Mucosa of descending colon (tissue), 3 donors: ENCODE data around the gene CBLB. TPM values are rescaled to one million over a fixed set of nuclear protein-coding genes. Genes with fewer than 3 reads are reported as not detected.

ENCODE experiments used
- ATAC-seq: fragments of 200-7000 bp; cut with Tn5 transposase; one replicate; pipeline ENCODE4 v1.9.1; 2020; ENCODE audit warnings: mild to moderate bottlenecking, moderate library complexity
- DNase-seq, 3 donors: peaks; one replicate each; pipeline ENCODE4 v3.0.0-alpha.2; 2020
- H3K36me3 ChIP-seq: fragments of 200-600 bp; one replicate; pipeline ENCODE4 v1.8.0; 2021; ENCODE audit warnings: low read depth, mild to moderate bottlenecking
- H3K4me1 ChIP-seq: fragments of 200-600 bp; one replicate; pipeline ENCODE4 v1.8.0; 2021; ENCODE audit warnings: low read depth, mild to moderate bottlenecking
- H3K4me3 ChIP-seq: fragments of 200-600 bp; one replicate; pipeline ENCODE4 v1.8.0; 2021; ENCODE audit warnings: mild to moderate bottlenecking
- H3K9me3 ChIP-seq: fragments of 200-600 bp; one replicate; pipeline ENCODE4 v1.8.0; 2021; ENCODE audit warnings: mild to moderate bottlenecking
- intact Hi-C, 2 donors: fragments of 100-400 bp; cut with DNase I in 1 of 2; cut with micrococcal nuclease in 1 of 2; formaldehyde crosslinking; loops; one replicate each; pipeline versions ENCODE4 v1.11.0 to v1.11.1; 2022; cut with DNase I, micrococcal nuclease
- total RNA-seq, 3 donors: library from RNA; stranded (reverse); fragmentation: NEBNext Ultra II Directional in 2 of 3; extraction: Animal tissue kit (Norgen Biotek cat#: 25700) in 2 of 3; gene quantifications; one replicate each; pipeline versions ENCODE4 v1.2.1 to v1.2.4, GENCODE V29; 2021 to 2023
- TF ChIP-seq, protein P1 (sequence below): fragments of 200-600 bp; IDR thresholded peaks from one replicate; pipeline ENCODE4 v1.8.0; 2022; ENCODE audit warnings: antibody characterized with exemption, mild to moderate bottlenecking
- donor health status: DM: no; HTN: no; CAD: no; lungs with moderate emphysema.
- donor health status: DM: no; HTN: no; CAD: no.
- donor health status: DM: no; HTN: yes; CAD: no.

Gene CBLB
- total RNA-seq, 3 donors from 2014 or later, result 41.7 to 52.2 (median 51.0) TPM

DNA sequence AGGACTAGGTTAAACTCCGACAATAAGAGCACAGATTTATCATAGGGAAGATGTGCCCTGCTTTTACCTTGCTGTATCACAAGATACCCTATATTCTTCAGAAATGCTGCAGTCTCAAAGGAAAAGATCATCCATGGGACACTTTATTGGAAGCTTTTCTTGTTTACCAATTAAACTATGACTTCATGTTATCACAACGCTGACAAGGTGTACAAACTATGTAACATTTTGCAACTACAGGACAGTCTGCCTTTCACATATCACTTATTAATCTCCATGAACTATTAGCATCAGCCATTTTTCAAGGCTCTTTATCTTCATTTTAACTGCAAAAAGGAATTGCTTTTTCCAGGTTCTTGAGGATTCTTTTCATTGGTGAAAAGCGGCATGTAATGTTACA, 34.0 kb downstream of the CBLB start:
- ATAC-seq (no peak), DNase-seq (no peak)
- TF ChIP-seq, protein P1, sequence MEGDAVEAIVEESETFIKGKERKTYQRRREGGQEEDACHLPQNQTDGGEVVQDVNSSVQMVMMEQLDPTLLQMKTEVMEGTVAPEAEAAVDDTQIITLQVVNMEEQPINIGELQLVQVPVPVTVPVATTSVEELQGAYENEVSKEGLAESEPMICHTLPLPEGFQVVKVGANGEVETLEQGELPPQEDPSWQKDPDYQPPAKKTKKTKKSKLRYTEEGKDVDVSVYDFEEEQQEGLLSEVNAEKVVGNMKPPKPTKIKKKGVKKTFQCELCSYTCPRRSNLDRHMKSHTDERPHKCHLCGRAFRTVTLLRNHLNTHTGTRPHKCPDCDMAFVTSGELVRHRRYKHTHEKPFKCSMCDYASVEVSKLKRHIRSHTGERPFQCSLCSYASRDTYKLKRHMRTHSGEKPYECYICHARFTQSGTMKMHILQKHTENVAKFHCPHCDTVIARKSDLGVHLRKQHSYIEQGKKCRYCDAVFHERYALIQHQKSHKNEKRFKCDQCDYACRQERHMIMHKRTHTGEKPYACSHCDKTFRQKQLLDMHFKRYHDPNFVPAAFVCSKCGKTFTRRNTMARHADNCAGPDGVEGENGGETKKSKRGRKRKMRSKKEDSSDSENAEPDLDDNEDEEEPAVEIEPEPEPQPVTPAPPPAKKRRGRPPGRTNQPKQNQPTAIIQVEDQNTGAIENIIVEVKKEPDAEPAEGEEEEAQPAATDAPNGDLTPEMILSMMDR, result no peak
- intact Hi-C loops, result no loop called here
- Histone ChIP-seq H3K9me3 (no peaks in the 10 kb centered on the region), H3K36me3 (no peaks in the 10 kb centered on the region), H3K4me1 (peaks cover 6% of the 10 kb centered on the region), H3K4me3 (no peak overlapping the region)

DNA sequence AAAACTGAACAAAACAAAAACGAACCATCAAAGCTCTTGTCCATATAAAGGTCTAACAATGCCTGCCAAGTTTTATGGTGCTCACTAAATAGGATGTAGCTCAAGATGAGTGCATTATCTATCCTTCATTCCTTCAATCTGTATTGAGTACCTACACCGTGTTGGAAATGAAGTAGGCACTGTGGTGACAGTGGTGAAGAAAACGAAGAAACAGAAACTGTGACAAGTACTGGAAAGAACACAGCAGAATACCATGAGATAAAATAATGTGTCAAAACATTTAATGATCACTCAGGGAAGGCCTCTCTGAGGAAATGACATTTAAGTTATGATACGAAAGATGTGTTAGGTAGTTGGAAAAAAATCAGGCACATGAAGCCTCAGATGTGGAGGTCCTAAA, 36.2 kb downstream of the CBLB start:
- Histone ChIP-seq H3K4me3 (no peak overlapping the region), H3K36me3 (no peaks in the 10 kb centered on the region), H3K4me1 (peaks cover 17% of the 10 kb centered on the region), H3K9me3 (no peaks in the 10 kb centered on the region)
- intact Hi-C loops, result no loop called here
- TF ChIP-seq, protein P1, result no peak
- no peak for DNase-seq
- ATAC-seq, result no peak

DNA sequence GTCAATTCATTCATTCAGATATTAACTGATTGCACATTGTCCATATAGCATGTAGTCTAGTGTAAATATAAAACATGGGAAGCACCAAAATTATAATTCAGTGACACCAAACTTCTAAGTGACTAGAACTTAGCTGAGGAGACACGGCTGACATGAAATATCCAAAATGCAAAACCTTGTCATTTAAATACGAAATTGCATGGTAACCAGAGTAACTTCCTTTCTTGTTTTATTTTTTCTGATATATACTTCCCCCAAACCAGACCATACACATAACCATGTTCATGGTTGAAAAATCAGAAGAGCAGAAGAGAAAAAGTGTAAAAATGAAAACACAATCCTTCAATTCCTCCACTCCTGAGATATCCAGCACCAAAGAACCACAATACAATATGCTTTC, 38.0 kb downstream of the CBLB start:
- H3K4me1 ChIP-seq, result peaks cover 15% of the 10 kb centered on the region
- DNase-seq (no peak), ATAC-seq (no peak)
- H3K4me3 ChIP-seq, result no peak overlapping the region
- H3K9me3 ChIP-seq, result no peaks in the 10 kb centered on the region
- intact Hi-C loops, result no loop called here
- TF ChIP-seq, protein P1, result no peak
- no peaks in the 10 kb centered on the region for H3K36me3 ChIP-seq

DNA sequence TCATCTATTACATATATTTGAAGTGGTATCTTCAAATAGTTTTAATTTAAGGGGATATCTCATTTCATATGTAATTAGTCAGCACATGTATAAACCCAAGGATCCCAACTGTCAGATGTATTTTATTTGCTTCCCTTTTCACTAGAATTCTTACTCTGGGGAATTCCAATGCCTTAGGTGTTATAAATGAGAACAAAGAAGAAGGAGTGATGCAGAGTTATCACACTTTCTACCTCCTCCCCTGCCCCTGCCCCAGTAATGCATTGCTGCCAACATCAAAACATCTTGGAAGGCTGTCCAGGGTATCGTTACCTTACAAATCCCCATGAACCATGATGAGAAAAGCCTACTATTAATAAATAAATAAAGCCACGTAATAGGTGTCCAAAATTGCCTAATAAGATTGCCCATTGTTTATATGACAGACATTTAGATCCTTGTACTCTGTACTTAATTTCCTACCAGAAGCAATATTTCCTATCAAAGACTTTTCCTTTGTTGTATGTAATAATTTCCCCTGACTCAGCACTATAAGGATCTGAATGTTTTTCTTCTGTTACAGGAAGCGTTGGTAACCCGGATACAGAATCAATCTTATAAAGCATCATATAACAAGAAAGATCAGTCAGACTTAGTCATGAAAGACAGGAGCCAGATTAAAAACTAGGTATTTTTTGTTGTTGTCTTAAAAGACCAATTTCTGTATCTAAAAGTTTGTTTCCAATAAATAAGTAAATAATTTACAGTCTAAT, 38.8 kb downstream of the CBLB start:
- no peaks in the 10 kb centered on the region for H3K36me3 ChIP-seq
- ATAC-seq (peak; percentile 47), DNase-seq (no peak)
- TF ChIP-seq, protein P1, result no peak
- intact Hi-C loops, result no loop called here
- peaks cover 12% of the 10 kb centered on the region for H3K4me1 ChIP-seq
- H3K4me3 ChIP-seq, result no peak overlapping the region
- no peaks in the 10 kb centered on the region for H3K9me3 ChIP-seq

DNA sequence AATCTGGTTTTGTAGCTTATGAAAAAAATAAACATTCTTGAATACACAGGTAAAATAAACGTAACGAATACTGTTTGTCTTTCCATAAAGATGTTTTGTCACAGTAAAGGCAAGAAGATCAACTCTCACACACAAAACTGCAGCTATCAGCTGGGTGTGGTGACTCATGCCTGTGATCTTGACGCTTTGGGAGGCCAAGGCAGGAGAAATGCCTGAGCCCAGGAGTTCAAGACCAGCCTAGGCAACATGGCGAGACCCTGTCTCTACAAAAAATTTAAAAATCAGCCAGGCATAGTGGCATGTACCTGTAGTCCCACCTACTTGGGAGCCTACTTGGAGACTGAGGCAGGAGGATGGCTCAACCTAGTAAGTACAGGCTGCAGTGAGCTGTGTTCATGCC, 39.6 kb downstream of the CBLB start:
- Histone ChIP-seq H3K4me3 (no peak overlapping the region), H3K36me3 (no peaks in the 10 kb centered on the region), H3K9me3 (no peaks in the 10 kb centered on the region), H3K4me1 (peaks cover 16% of the 10 kb centered on the region)
- TF ChIP-seq, protein P1, result no peak
- DNase-seq, result peak in 1 of 3 donors; percentile 36
- intact Hi-C loops, result no loop called here
- ATAC-seq, result peak; percentile 52

DNA sequence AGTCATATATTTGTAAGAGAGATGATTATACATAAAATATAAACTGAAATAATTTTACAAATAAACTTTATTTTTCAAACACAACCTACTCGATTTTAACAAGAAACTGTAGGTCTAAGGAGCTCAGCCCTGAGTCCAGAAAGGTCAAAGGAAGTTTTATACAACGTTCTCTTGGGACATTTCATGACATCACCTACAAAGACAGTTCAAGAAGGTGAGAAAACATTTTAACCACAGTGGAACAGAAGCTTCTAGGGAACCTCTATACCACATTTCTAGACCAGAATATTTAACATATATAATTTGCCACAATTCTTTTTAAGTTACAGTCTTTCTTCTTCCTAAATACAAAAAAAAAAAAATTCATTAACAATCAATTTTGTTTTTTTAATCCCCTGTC, 40.1 kb downstream of the CBLB start:
- intact Hi-C loops, result no loop called here
- peak; percentile 53 for ATAC-seq
- H3K36me3 ChIP-seq, result no peaks in the 10 kb centered on the region
- H3K4me1 ChIP-seq, result peaks cover 21% of the 10 kb centered on the region
- no peak overlapping the region for H3K4me3 ChIP-seq
- H3K9me3 ChIP-seq, result no peaks in the 10 kb centered on the region
- no peak for DNase-seq
- TF ChIP-seq, protein P1, result no peak
